Measurements from ENCODE around the gene ACOX1. TPM values are rescaled to one million over a fixed set of nuclear protein-coding genes. Genes with fewer than 3 reads are reported as not detected.
A peak's percentile ranks its signal among the peaks of the same experiment; 100 is the strongest.

ACOX1 gene
- total RNA-seq, 1 donor from 2014 or later = 53.0 TPM

GRCh38 chr17:76008630-76009425, 29.9 kb upstream of the ACOX1 start:
- no peak for DNase-seq (ENCODE audit: low spot score)

DNA sequence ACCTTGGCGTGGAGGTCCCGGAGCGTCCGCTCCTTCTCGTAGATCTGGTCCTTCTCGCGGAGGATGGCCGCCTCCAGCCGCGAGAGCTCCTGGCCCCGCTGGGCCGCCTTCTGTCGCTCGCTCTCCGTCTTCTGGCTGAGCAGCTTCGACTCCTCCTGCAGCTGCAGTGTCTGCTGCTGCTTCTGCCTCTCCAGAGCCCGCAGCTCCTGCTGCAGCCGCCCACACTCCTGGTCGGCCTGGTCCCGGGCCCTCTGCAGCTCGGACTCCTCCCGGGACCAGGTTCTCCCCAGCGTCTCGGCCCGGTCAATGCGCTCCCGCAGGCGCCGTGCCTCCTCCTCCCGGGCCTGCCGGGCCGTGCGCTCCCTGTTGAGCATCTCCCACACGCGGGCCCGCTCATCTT, 29.2 kb upstream of the ACOX1 start:
- DNase-seq (ENCODE audit: low spot score) = no peak

DNA sequence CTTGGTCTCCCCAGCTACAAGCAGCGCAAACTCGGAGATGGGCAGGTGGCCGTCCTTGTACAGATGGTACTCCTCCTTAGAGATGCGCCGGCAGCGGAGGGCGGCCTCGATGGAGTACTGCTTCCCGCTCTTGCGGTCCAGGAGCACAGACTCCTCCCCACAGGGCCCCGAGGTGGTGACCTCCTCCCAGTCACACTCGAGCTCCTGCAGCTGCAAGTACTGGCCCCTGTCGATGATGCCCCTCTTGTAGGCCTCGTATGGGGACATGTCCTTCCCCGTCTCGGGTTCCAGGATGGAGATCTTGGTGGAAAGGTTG, 28.8 kb upstream of the ACOX1 start:
- no peak for DNase-seq (ENCODE audit: low spot score)

- DNase-seq (ENCODE audit: low spot score) = no peak
These were observed 28.3 kb upstream of the ACOX1 start for GRCh38 chr17:76007131-76007849.

- peak; percentile 72 for DNase-seq (ENCODE audit: low spot score)
These were observed 26.5 kb upstream of the ACOX1 start for GRCh38 chr17:76005263-76006149.

GRCh38 chr17:76004750-76005262, 25.8 kb upstream of the ACOX1 start:
- DNase-seq (ENCODE audit: low spot score) = no peak

- DNase-seq (ENCODE audit: low spot score) = no peak
These were observed 24.9 kb upstream of the ACOX1 start for GRCh38 chr17:76003915-76004314.

GRCh38 chr17:76002100-76002499, 23.1 kb upstream of the ACOX1 start:
- no peak for DNase-seq (ENCODE audit: low spot score)

GRCh38 chr17:76000755-76001521, 22.0 kb upstream of the ACOX1 start, which contains the start of gene CDK3:
TSS of gene CDK3 (plus strand) at chr17:76000855. CDS start at chr17:76001426, 571 bp downstream.
- DNase-seq (ENCODE audit: low spot score) = no peak

DNA sequence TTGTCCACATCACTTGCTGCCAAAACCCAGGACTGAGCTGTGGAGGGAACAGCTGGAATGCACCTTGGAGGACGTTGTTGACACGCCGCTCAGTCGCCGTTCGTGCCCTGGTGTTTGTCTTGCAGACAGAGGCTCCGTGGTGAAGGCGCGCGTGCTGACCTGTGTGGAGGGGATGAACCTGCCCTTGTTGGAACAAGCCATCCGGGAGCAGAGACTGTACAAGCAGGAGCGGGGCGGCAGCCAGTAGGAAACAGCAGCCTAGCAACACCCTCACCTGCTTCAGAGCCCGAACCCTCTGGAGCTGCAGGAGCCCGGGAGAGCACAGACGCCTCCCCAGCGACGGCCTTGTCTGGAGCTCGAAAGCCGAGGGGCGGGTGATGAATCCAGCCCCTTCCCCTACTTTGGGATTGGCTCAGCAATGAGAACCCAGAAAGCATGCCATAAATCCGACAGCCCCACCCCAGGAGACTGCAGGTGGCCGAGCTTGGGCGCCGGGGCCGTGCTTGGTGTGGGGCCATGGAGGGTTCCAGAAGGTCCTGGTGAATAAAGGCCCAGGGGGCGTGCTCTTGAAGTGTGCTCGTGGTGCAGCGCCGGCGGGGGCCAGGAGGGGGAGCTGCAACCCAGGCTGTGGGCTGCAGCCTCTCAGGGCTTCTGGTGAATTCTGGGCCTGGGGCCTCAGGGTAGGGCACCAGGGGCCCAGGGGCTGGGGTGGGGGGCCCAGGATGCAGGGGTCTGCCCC, 21.2 kb upstream of the ACOX1 start:
- no peak for DNase-seq (ENCODE audit: low spot score)

DNA sequence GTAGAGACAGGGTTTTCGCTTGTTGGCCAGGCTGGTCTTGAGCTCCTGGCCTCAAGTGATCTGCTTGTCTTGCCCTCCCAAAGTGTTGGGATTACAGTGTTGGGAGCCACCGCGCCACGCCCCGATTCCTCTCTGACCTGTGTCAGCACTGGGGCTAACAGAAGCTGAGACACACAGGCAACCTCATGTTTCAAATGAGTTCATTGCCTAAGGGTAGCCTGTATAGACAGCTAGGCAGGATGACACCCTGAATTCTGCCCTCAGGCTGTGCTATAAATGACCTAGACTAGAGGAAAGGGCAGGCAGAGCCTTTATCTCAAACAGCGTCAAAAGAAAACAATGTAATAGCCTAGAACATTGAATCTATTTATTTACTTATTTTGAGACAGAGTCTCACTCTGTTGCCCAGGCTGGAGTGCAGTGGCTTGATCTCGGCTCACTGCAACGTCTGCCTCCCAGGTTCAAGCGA, 19.4 kb upstream of the ACOX1 start:
- DNase-seq (ENCODE audit: low spot score) = no peak

DNA sequence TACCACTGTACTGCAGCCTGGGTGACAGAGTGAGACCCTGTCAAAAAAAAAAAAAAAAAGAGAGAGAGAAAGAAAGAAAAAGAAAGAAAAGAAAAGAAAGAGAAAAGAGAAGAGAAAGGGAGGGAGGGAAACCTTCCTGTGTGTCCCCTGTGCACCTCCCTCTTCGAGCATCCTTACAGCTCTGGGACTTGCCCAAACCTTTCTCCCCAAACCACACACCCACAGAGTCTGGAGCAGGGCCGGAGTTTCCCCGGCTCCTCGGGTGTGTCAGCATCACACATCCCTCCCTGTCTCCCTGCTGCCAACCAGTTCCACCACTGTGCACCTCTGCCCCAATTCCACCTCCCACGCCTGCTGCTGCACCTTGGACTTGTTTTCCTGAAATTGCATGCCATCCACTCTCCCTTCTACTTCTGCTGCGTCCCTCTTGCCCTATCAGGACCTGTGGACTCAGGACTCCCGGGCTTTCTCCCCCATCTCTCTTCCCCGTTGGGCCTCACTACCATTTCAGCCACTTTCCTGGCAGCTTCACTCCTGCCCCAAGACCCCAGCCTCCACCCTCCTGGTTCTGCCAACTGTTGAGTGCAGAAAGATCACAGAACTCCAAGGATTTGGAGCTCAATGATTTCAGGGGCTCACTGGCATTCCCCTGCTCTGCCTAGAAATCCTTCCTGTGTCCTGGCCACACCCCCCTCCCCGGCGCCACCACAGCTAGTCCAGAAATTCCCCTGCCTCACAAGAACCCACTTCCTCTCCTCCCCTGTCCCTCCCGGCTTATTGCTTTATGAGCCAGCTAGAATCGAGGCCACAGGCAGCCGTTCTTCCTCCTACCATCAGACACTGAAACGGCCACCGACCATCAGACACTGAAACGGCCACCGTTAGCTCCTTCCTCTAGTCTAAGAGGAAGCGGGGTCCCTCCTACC, 18.0 kb upstream of the ACOX1 start:
- peak; percentile 69 for DNase-seq (ENCODE audit: low spot score)

DNA sequence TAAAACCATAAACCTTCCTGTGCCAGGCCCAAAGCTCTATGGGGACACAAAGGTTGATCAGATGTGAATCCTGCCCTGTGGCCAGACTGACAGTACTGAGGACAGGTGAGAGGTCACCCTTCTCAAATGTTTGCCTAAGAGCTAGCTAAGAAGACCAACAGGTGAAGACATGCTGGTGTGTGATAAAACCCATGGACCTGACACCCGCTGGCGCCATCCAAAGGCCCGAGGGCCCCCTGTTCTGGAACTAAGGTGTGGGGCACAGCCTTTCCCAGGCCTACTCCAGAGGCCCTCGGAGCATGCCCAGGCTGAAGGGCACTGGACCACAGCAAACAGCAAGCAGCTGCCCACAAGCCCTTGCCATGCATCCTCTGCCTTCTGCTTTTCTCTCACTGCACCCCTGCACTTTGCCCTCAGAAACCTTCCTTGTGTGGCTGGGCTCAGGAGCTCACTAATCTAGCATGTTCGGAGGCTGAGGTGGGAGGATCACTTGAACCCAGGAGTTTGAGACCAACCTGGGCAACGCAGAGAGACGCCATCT, 16.5 kb upstream of the ACOX1 start:
- DNase-seq (ENCODE audit: low spot score) = no peak

DNA sequence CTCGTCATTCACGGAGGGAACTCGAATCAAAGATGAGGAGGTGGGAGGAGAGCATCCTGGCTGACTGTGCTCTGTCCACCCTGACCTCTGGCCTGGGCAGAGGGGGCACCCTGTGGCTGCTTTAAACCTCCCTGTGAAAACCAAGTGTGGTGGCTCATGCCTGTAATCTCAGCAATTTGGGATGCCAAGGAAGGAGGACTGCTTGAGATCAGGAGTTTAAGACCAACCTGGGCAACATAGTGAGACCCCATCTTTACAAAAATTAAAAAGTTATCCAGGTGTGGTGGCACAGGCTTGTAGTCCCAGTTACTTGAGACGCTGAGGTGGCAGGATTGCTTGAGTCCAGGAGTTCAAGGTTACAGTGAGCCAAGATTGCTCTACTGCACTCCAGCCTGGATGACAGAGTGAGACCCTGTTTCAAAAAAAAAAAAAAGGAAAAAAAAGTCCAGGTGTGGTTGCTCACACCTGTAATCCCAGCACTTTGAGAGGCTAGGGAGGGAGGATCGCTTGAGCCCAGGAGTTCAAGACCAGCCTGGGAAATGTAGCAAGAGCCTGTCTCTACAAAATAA, 15.9 kb upstream of the ACOX1 start:
- no peak for DNase-seq (ENCODE audit: low spot score)

DNA sequence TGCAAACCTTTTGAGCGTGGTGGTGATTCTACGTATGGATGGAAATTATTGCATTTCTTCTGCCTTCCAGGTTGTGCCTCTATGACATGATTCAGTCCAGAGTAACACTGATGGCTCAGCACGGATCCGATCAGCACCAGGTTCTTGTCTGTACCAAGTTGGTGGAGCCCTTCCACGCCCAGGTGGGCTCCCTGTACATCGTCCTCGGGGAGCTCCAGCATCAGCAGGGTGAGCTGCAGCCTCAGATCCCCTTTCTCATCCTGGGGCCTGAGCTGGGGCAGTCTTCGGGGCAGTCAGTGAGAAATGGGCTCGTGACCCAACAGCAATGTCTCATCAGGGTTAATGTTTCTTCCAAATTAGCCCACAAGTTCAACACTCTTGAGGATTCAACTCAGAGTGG, 12.4 kb upstream of the ACOX1 start:
- DNase-seq (ENCODE audit: low spot score) = no peak

- DNase-seq (ENCODE audit: low spot score) = no peak
These were observed 8.1 kb upstream of the ACOX1 start for GRCh38 chr17:75987041-75987440.

GRCh38 chr17:75985986-75986385, 7.0 kb upstream of the ACOX1 start:
- DNase-seq (ENCODE audit: low spot score) = no peak

GRCh38 chr17:75983501-75984181, 4.7 kb upstream of the ACOX1 start:
- DNase-seq (ENCODE audit: low spot score) = no peak
